Suprapubic skin (tissue), 3 donors: ENCODE data around the gene ETS1.

ENCODE experiments used
- POLR2A ChIP-seq, 2 donors: fragments of 450-650 bp; IDR thresholded peaks; one replicate each; pipeline ENCODE4 v1.6.1; 2017; ENCODE audit warnings: antibody characterized with exemption in 2 of 2, mild to moderate bottlenecking in 2 of 2, moderate library complexity in 2 of 2
- TF ChIP-seq, protein P1 (sequence below), 2 donors: fragments of 200-600 bp in 1 of 2; fragments of 450-650 bp in 1 of 2; sonication (generic) in 1 of 2; IDR thresholded peaks; one replicate each; pipeline ENCODE4 v1.5.1; 2016 to 2019; ENCODE audit warnings: antibody characterized with exemption in 2 of 2, mild to moderate bottlenecking in 1 of 2, moderate library complexity in 1 of 2

DNA sequence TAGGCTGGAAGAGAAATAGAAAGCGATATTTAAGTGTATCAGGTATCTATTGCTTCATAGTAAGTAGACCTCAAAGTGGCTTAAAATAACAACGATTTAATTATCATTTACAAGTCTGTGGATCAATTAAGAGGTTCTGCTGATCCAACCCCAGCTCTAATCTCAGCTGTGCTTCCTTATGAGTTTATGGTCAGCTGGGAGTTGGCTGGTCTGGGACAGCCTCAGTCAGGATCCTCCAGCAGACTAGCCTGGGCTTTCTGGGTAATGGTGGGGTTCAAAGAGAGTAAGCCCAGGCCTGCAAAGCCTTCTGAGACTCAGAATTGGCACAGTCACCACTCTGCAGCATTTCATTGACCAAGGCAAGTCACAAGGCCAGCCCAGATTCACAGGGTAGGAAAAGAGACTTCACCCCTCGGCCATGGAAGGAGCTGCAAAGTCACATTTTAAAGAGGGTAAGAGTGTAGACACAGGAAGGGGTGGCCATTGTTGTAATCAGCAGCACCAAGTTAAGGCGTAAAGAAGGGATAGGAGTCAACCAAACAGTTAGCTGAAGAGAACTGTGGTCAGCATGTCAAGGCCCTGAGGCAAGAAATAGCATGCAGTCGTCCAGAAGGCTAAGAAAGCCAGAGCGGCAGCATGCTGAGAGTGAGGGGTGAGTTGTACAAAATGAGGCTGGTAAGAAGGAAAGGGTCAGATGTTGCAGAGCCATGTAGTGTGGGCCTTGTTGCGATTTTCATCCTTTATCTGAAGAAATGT lies 168.2 kb downstream of the ETS1 start:
- TF ChIP-seq, protein P1, sequence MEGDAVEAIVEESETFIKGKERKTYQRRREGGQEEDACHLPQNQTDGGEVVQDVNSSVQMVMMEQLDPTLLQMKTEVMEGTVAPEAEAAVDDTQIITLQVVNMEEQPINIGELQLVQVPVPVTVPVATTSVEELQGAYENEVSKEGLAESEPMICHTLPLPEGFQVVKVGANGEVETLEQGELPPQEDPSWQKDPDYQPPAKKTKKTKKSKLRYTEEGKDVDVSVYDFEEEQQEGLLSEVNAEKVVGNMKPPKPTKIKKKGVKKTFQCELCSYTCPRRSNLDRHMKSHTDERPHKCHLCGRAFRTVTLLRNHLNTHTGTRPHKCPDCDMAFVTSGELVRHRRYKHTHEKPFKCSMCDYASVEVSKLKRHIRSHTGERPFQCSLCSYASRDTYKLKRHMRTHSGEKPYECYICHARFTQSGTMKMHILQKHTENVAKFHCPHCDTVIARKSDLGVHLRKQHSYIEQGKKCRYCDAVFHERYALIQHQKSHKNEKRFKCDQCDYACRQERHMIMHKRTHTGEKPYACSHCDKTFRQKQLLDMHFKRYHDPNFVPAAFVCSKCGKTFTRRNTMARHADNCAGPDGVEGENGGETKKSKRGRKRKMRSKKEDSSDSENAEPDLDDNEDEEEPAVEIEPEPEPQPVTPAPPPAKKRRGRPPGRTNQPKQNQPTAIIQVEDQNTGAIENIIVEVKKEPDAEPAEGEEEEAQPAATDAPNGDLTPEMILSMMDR (IDR thresholded peaks at IDR 0.05), result no peak
- no peak for TF ChIP-seq POLR2A (IDR thresholded peaks at IDR 0.05)
